Measurements from ENCODE around the gene MDM4.

GRCh38 chr1:204599596-204599995, 83.4 kb downstream of the MDM4 start:
- TF ChIP-seq POLR2AphosphoS5 (IDR thresholded peaks at IDR 0.05; ENCODE audit: low read depth, low read length) (no peak), POLR2A (IDR thresholded peaks at IDR 0.05; ENCODE audit: low read depth, low read length) (no peak), TAF1 (IDR thresholded peaks at IDR 0.05; ENCODE audit: low read depth, low read length) (no peak), PAX5 (IDR thresholded peaks at IDR 0.05; ENCODE audit: insufficient read depth, low read length, severe bottlenecking) (no peak), POU2F2 (IDR thresholded peaks at IDR 0.05; ENCODE audit: low read depth, low read length) (no peak)

Data from GM12891 (cell line).